Vagina (tissue), 2 donors: Measurements from ENCODE around the gene CPN1.

Source experiments
- CTCF ChIP-seq, 3 experiments: fragments of 450-650 bp in 2 of 3; fragments of 200-600 bp in 1 of 3; sonication (generic) in 1 of 3; IDR thresholded peaks; one replicate each; pipeline ENCODE4 v1.5.1; 2017 to 2019; ENCODE audit warnings: antibody characterized with exemption in 3 of 3, mild to moderate bottlenecking in 2 of 3, moderate library complexity in 2 of 3
- POLR2AphosphoS5 ChIP-seq, 2 donors: sonication (generic); formaldehyde crosslinking; IDR thresholded peaks; one replicate each; pipeline ENCODE4 v1.9.0; 2017; ENCODE audit warnings: antibody characterized with exemption in 2 of 2, mild to moderate bottlenecking in 2 of 2, low read depth in 1 of 2; ENCODE audit not compliant: insufficient read depth in 1 of 2

- no peak for TF ChIP-seq CTCF (IDR thresholded peaks at IDR 0.05)
- peak in 1 of 2 donors; percentile 41 for TF ChIP-seq POLR2AphosphoS5 (IDR thresholded peaks at IDR 0.05; ENCODE audit: insufficient read depth in 1 of 2, low read depth in 1 of 2)
Observed at GRCh38 chr10:100006243-100006886, 75.3 kb downstream of the CPN1 start.
